RWPE2 (cell line): ENCODE data around the gene RIC8B.

Source experiments
- ATAC-seq: fragments of 200-7000 bp; cut with Tn5 transposase; 3 replicates; pipeline ENCODE4 v1.9.1; 2021; ENCODE audit warnings: low read depth
- DNase-seq: peaks from one replicate; pipeline ENCODE4 v3.0.0-alpha.2; 2020; ENCODE audit warnings: low spot score
- H3K27ac ChIP-seq: fragments of 450-650 bp; 2 replicates; pipeline ENCODE4 v1.5.1; 2017; ENCODE audit warnings: mild to moderate bottlenecking; ENCODE audit not compliant: poor library complexity, severe bottlenecking
- H3K27me3 ChIP-seq: fragments of 250-450 bp; sonication (Bioruptor Pico); 2 replicates; pipeline ENCODE4 v1.5.1; 2021; ENCODE audit warnings: mild to moderate bottlenecking, moderate library complexity; ENCODE audit not compliant: insufficient read depth, poor library complexity, severe bottlenecking
- H3K36me3 ChIP-seq: fragments of 250-450 bp; sonication (Bioruptor Pico); 2 replicates; pipeline ENCODE4 v1.5.1; 2020; ENCODE audit warnings: low read depth, mild to moderate bottlenecking, moderate library complexity
- H3K4me1 ChIP-seq: fragments of 250-450 bp; sonication (Bioruptor Pico); 2 replicates; pipeline ENCODE4 v1.5.1; 2021; ENCODE audit warnings: mild to moderate bottlenecking, moderate library complexity; ENCODE audit not compliant: insufficient read depth, poor library complexity, severe bottlenecking
- H3K4me3 ChIP-seq: fragments of 250-450 bp; sonication (Bioruptor Pico); 2 replicates; pipeline ENCODE4 v1.5.1; 2021; ENCODE audit warnings: mild to moderate bottlenecking, moderate library complexity; ENCODE audit not compliant: severe bottlenecking
- H3K9me3 ChIP-seq: fragments of 250-450 bp; sonication (Bioruptor Pico); 2 replicates; pipeline ENCODE4 v1.5.1; 2021; ENCODE audit warnings: mild to moderate bottlenecking, moderate library complexity; ENCODE audit not compliant: severe bottlenecking
- CTCF ChIP-seq: fragments of 450-650 bp; IDR thresholded peaks from one replicate; pipeline ENCODE4 v1.5.1; 2017; ENCODE audit warnings: mild to moderate bottlenecking, moderate library complexity; ENCODE audit not compliant: poor library complexity, severe bottlenecking

Gene RIC8B

GRCh38 chr12:106907411-106907810, 132.9 kb downstream of the RIC8B start:
- ATAC-seq (no peak), DNase-seq (no peak)
- no peaks in the 10 kb centered on the region for H3K27me3 ChIP-seq

DNA sequence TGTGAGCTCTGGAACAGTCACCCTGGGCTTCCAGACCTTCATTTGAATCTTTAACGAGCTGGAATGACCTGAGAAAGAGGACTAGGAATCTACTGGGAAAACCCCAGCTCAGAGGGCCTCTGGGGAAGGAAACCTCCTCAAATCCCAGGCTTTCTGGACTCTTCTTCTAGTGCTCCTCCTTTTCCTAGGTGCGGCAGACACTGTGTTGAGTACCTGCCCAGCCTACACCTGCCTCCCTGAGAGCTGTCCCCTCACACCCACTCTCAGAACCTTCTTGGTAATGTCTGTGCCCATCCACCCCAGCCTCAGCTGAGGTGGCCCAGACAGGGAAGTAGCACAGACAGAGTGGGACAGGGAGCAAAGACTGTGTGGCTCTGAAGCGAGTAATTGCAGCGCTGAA, 133.4 kb downstream of the RIC8B start:
- no peaks in the 10 kb centered on the region for H3K9me3 ChIP-seq
- no peak overlapping the region for H3K27ac ChIP-seq
- no peak for TF ChIP-seq CTCF
- no peak for ATAC-seq
- no peaks in the 10 kb centered on the region for H3K36me3 ChIP-seq
- DNase-seq = no peak
- H3K27me3 ChIP-seq = no peaks in the 10 kb centered on the region
- no peaks in the 10 kb centered on the region for H3K4me1 ChIP-seq
- H3K4me3 ChIP-seq = no peak overlapping the region

More at GRCh38 chr12:106907411-106907810, 132.9 kb downstream of the RIC8B start:
- Histone ChIP-seq H3K4me1 (no peaks in the 10 kb centered on the region), H3K27ac (no peak overlapping the region), H3K4me3 (no peak overlapping the region), H3K9me3 (no peaks in the 10 kb centered on the region), H3K36me3 (no peaks in the 10 kb centered on the region)
- no peak for TF ChIP-seq CTCF

DNA sequence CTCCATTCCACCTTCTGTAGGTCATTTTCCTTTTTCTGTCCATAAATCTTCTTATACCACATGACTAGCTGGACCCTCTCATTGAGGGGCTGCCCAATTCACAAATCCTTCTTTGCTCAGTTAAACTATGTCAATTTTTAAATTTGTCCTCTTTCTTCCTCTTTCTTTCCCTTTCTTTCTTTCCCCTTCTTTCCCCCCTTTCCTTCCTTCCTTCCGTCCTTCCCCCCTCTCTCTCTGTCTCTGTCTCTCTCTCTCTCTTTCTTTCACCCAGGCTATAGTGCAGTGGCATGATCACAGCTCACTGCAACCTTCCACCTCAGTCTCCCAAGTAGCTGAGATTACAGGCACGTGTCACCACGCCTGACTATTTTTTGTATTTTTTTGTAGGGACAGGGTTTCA, 134.1 kb downstream of the RIC8B start:
- H3K27ac ChIP-seq = no peak overlapping the region
- no peaks in the 10 kb centered on the region for H3K36me3 ChIP-seq
- H3K9me3 ChIP-seq = no peaks in the 10 kb centered on the region
- H3K4me1 ChIP-seq = no peaks in the 10 kb centered on the region
- no peaks in the 10 kb centered on the region for H3K27me3 ChIP-seq
- no peak for ATAC-seq
- DNase-seq = no peak
- no peak for TF ChIP-seq CTCF
- no peak overlapping the region for H3K4me3 ChIP-seq

GRCh38 chr12:106910202-106910601, 135.7 kb downstream of the RIC8B start:
- TF ChIP-seq CTCF = no peak
- DNase-seq (no peak), ATAC-seq (no peak)
- H3K27me3 ChIP-seq = no peaks in the 10 kb centered on the region
- H3K9me3 ChIP-seq = no peaks in the 10 kb centered on the region
- no peak overlapping the region for H3K27ac ChIP-seq
- H3K4me3 ChIP-seq = no peak overlapping the region
- no peaks in the 10 kb centered on the region for H3K36me3 ChIP-seq
- no peaks in the 10 kb centered on the region for H3K4me1 ChIP-seq

DNA sequence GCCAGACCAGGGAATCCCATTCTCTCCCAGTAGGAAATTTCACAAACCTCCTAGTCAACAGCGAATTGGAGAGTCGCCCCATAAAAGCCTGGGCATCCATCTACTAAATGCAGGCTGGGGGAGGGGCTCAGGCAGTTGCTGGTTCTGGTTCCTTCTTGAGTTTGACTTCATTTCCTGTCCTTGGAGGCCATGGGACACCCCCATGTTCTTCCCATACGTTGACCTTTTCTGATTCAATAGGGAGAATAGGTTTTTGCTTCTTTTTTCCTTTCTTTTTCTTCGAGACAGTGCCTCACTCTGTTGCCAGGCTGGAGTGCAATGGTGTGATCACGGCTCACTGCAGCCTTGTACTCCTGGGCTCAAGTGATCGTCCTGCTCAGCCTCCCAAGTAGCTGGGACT, 137.1 kb downstream of the RIC8B start:
- H3K36me3 ChIP-seq = no peaks in the 10 kb centered on the region
- no peak for DNase-seq
- H3K9me3 ChIP-seq = no peaks in the 10 kb centered on the region
- ATAC-seq = no peak
- H3K4me3 ChIP-seq = no peak overlapping the region
- H3K27me3 ChIP-seq = no peaks in the 10 kb centered on the region
- no peak for TF ChIP-seq CTCF
- no peaks in the 10 kb centered on the region for H3K4me1 ChIP-seq
- H3K27ac ChIP-seq = no peak overlapping the region
